K562 (cell line): Measurements from ENCODE around the gene RBM34. TPM values are rescaled to one million over a fixed set of nuclear protein-coding genes. Genes with fewer than 3 reads are reported as not detected.

Experiments used
- BRD9 ChIP-seq: fragments of 450-650 bp; IDR thresholded peaks from 2 replicates; pipeline ENCODE4 v1.6.1; 2018; ENCODE audit warnings: low read depth; ENCODE audit not compliant: partially characterized antibody
- EP400 ChIP-seq: fragments of 450-650 bp; IDR thresholded peaks from 2 replicates; pipeline ENCODE4 v1.6.1; 2017; ENCODE audit warnings: antibody characterized with exemption, mild to moderate bottlenecking, moderate library complexity
- MLX ChIP-seq, 2 experiments: fragments of 450-650 bp in 1 of 2; sonication (generic) in 1 of 2; formaldehyde crosslinking; conservative IDR thresholded peaks; 2 replicates each; pipeline versions ENCODE4 v1.4.0 to v1.8.1; 2020 to 2022; ENCODE audit warnings: mild to moderate bottlenecking in 1 of 2, missing genetic modification reagents in 1 of 2
- MTF1 ChIP-seq: fragments of 250-450 bp; sonication (Bioruptor Pico); IDR thresholded peaks from 2 replicates; pipeline ENCODE4 v1.9.0; 2021; ENCODE audit warnings: moderate library complexity, mild to moderate bottlenecking, inconsistent platforms, borderline replicate concordance
- NELFE ChIP-seq: IDR thresholded peaks from 2 replicates; pipeline ENCODE4 v1.6.1; 2011; ENCODE audit warnings: mild to moderate bottlenecking; ENCODE audit not compliant: insufficient read depth, insufficient read length
- NFRKB ChIP-seq: fragments of 450-650 bp; IDR thresholded peaks from 2 replicates; pipeline ENCODE4 v1.6.1; 2016; ENCODE audit warnings: low read depth
- NFXL1 ChIP-seq: fragments of 450-650 bp; formaldehyde crosslinking; IDR thresholded peaks from 2 replicates; pipeline ENCODE4 v1.4.0; 2021; ENCODE audit warnings: mild to moderate bottlenecking
- POLR2AphosphoS2 ChIP-seq: IDR thresholded peaks from 2 replicates; pipeline ENCODE4 v1.6.1; 2012; ENCODE audit warnings: low read length, improper control_type of control experiment
- RBM14 ChIP-seq: fragments of 200-400 bp; formaldehyde crosslinking; IDR thresholded peaks from 2 replicates; pipeline ENCODE4 v1.6.1; 2018; ENCODE audit warnings: low read depth, mild to moderate bottlenecking, low read length, moderate library complexity, borderline replicate concordance; ENCODE audit not compliant: insufficient read depth
- RBM25 ChIP-seq: fragments of 200-400 bp; formaldehyde crosslinking; IDR thresholded peaks from 2 replicates; pipeline ENCODE4 v1.6.1; 2018; ENCODE audit warnings: low read length, low read depth, moderate library complexity; ENCODE audit not compliant: severe bottlenecking
- RFX5 ChIP-seq: IDR thresholded peaks from 2 replicates; pipeline ENCODE4 v1.6.1; 2011; ENCODE audit warnings: low read depth, mild to moderate bottlenecking, improper control_type of control experiment, low read length
- RFX7 ChIP-seq: fragments of 250-450 bp; sonication (Bioruptor Pico); IDR thresholded peaks from 2 replicates; pipeline ENCODE4 v1.5.1; 2021; ENCODE audit warnings: mild to moderate bottlenecking
- RNF219 ChIP-seq: fragments of 250-450 bp; sonication (Bioruptor Pico); IDR thresholded peaks from 2 replicates; pipeline ENCODE4 v1.5.0; 2022; ENCODE audit warnings: mild to moderate bottlenecking
- SIX5 ChIP-seq, 2 experiments: IDR thresholded peaks; 2 replicates each; pipeline ENCODE4 v1.6.1; 2011; ENCODE audit warnings: low read length in 2 of 2, borderline replicate concordance in 1 of 2, low read depth in 1 of 2, mild to moderate bottlenecking in 1 of 2, moderate library complexity in 1 of 2; ENCODE audit not compliant: insufficient read depth in 1 of 2
- SP2 ChIP-seq: IDR thresholded peaks from 2 replicates; pipeline ENCODE4 v1.6.1; 2011; ENCODE audit warnings: mild to moderate bottlenecking, low read depth, low read length, moderate library complexity; ENCODE audit not compliant: poor library complexity, severe bottlenecking; ENCODE audit errors: extremely low read depth
- TEAD1 ChIP-seq, 2 experiments: fragments of 450-650 bp in 1 of 2; sonication (generic) in 1 of 2; formaldehyde crosslinking; IDR thresholded peaks; 2 replicates each; pipeline versions ENCODE4 v1.4.0 to v1.8.0; 2020 to 2022; ENCODE audit warnings: mild to moderate bottlenecking in 2 of 2, missing genetic modification reagents in 1 of 2
- USF1 ChIP-seq: sonication (generic); formaldehyde crosslinking; IDR thresholded peaks from 2 replicates; pipeline ENCODE4 v1.9.0; 2022; ENCODE audit warnings: mild to moderate bottlenecking, missing genetic modification reagents
- ZNF184 ChIP-seq: sonication (generic); formaldehyde crosslinking; IDR thresholded peaks from 2 replicates; pipeline ENCODE4 v1.5.0; 2020; ENCODE audit warnings: missing genetic modification reagents
- ZNF224 ChIP-seq: sonication (generic); formaldehyde crosslinking; IDR thresholded peaks from 2 replicates; pipeline ENCODE4 v1.8.0; 2022; ENCODE audit warnings: mild to moderate bottlenecking, missing genetic modification reagents
- ZNF274 ChIP-seq: IDR thresholded peaks from 2 replicates; pipeline ENCODE4 v1.6.1; 2011; ENCODE audit warnings: low read depth, mild to moderate bottlenecking, low read length, moderate library complexity, borderline replicate concordance
- ZNF311 ChIP-seq: fragments of 250-450 bp; sonication (Bioruptor Pico); IDR thresholded peaks from 2 replicates; pipeline ENCODE4 v1.4.0; 2020; ENCODE audit warnings: mild to moderate bottlenecking, moderate library complexity
- ZNF41 ChIP-seq: fragments of 250-450 bp; sonication (Bioruptor Pico); conservative IDR thresholded peaks from 2 replicates; pipeline ENCODE4 v1.4.0; 2020; ENCODE audit warnings: mild to moderate bottlenecking
- ZNF668 ChIP-seq: fragments of 250-450 bp; sonication (Bioruptor Pico); IDR thresholded peaks from 2 replicates; pipeline ENCODE4 v1.8.0; 2022; ENCODE audit warnings: mild to moderate bottlenecking, inconsistent platforms
- polyA plus RNA-seq, 8 experiments: library from polyadenylated mRNA; depleted of rRNA in 4 of 8; stranded (reverse) in 5 of 8; unstranded in 3 of 8; fragments of >200 nt; fragmentation: Nextera tagmentation in 2 of 8; fragmentation: Illumina TruSeq in 1 of 8; extraction: Ambion mirVana in 2 of 8; extraction: Trizol in 1 of 8; gene quantifications; 2 replicates each; pipeline versions ENCODE4 v1.2.1 to v1.2.3, GENCODE V29; 2011 to 2014; ENCODE audit warnings: inconsistent platforms in 1 of 8, missing spikeins in 1 of 8
- total RNA-seq, 7 experiments: library from RNA; depleted of rRNA in 6 of 7; stranded (reverse); fragments of >200 nt in 6 of 7; fragmentation: Illumina TruSeq in 2 of 7; extraction: Trizol in 2 of 7; gene quantifications; 2 replicates each; pipeline versions ENCODE4 v1.2.1 to v1.2.3, GENCODE V29; 2011 to 2021; ENCODE audit warnings: low replicate concordance in 1 of 7

The RBM34 gene
- total and polyA plus RNA-seq, 9 of the 15 experiments (the other 6 are each of a cell fraction or from before 2014, with no cell fraction given) = 64.0 to 178 (median 124) TPM

- 0 out of 2 replicates have a peak, but pooled peaks have one; percentile 53 for TF ChIP-seq RBM14
- no peak for TF ChIP-seq BRD9
- no peak for TF ChIP-seq RFX5
- peak; percentile 65 for TF ChIP-seq NFRKB
- no peak; the same call in 1 of the 2 replicates for TF ChIP-seq ZNF41
- TF ChIP-seq ZNF224 (CRISPR knock-in tag) = peak; percentile 86; the same call in 1 of the 2 replicates
- TF ChIP-seq MTF1 = no peak
- no peak for TF ChIP-seq RNF219 (CRISPR knock-in tag)
- TF ChIP-seq MLX (CRISPR knock-in tag; conservative IDR thresholded peaks at IDR 0.05) = 0 out of 4 replicates have a peak, but pooled peaks of 1 of the 2 experiments have one; percentile 61
- TF ChIP-seq SP2 = no peak
- TF ChIP-seq TEAD1 (CRISPR knock-in tag; IDR thresholded peaks at IDR 0.05) = peak; percentile 43 to 81; a peak in 3 of 4 replicates
- TF ChIP-seq EP400 = peak; percentile 97
- TF ChIP-seq NELFE = no peak
- TF ChIP-seq POLR2AphosphoS2 = no peak
- peak; percentile 96 for TF ChIP-seq USF1
- no peak for TF ChIP-seq RBM25
- TF ChIP-seq ZNF184 (CRISPR knock-in tag) = no peak
- TF ChIP-seq RFX7 = no peak
- no peak for TF ChIP-seq NFXL1 (CRISPR knock-in tag)
- peak; percentile 64; the same call in 1 of the 2 replicates for TF ChIP-seq ZNF668 (CRISPR knock-in tag)
- no peak for TF ChIP-seq ZNF274
- no peak; a peak in 1 of 4 replicates for TF ChIP-seq SIX5 (IDR thresholded peaks at IDR 0.05; ENCODE audit: borderline replicate concordance in 1 of 2, insufficient read depth in 1 of 2, low read depth in 1 of 2, low read length in 2 of 2)
- TF ChIP-seq ZNF311 (CRISPR knock-in tag) = no peak; the same call in 1 of the 2 replicates
Measured at GRCh38 chr1:235128456-235129328, 32.4 kb downstream of the RBM34 start, which contains the start of gene TOMM20 (continued).
